ENCODE measurements around the gene IRF5.

GRCh38 chr7:128936798-128937197 is 929 bp upstream of the IRF5 start:
- TF ChIP-seq RAD21 (IDR thresholded peaks at IDR 0.05), result no peak
- no peak for TF ChIP-seq GABPA (IDR thresholded peaks at IDR 0.05 in 1 of 2, conservative IDR thresholded peaks at IDR 0.05 in 1 of 2)
- TF ChIP-seq CTCF (IDR thresholded peaks at IDR 0.05; ENCODE audit: low read depth, low read length, missing input control), result no peak
- TF ChIP-seq JUND (IDR thresholded peaks at IDR 0.05), result no peak
- no peak for TF ChIP-seq EGR1 (IDR thresholded peaks at IDR 0.05; ENCODE audit: low read depth in 2 of 2)
- TF ChIP-seq YY1 (IDR thresholded peaks at IDR 0.05), result no peak
- TF ChIP-seq ATF3 (IDR thresholded peaks at IDR 0.05), result no peak

All from liver (tissue), 3 donors.